ENCODE results near the gene TEX51.

TEX51 gene

GRCh38 chr2:126895336-126895735 is 3.4 kb upstream of the TEX51 start:
- no peak overlapping the region for H3K4me3 ChIP-seq (ENCODE audit: low read depth, low read length)
- no peak for DNase-seq (ENCODE audit: low read depth)
- no peak for TF ChIP-seq CTCF (IDR thresholded peaks at IDR 0.05; ENCODE audit: control insufficient read depth, extremely low read depth, insufficient read depth)

- no peak for TF ChIP-seq CTCF (IDR thresholded peaks at IDR 0.05; ENCODE audit: control insufficient read depth, extremely low read depth, insufficient read depth)
- no peak for DNase-seq (ENCODE audit: low read depth)
- no peak overlapping the region for H3K4me3 ChIP-seq (ENCODE audit: low read depth, low read length)
These were observed 2.2 kb upstream of the TEX51 start for GRCh38 chr2:126896471-126896870.

GRCh38 chr2:126899616-126900185 is 1.0 kb downstream of the TEX51 start:
- TF ChIP-seq CTCF (IDR thresholded peaks at IDR 0.05; ENCODE audit: control insufficient read depth, extremely low read depth, insufficient read depth): no peak
- no peak overlapping the region for H3K4me3 ChIP-seq (ENCODE audit: low read depth, low read length)
- DNase-seq (ENCODE audit: low read depth): no peak

GRCh38 chr2:126900646-126901319 is 2.1 kb downstream of the TEX51 start:
- TF ChIP-seq CTCF (IDR thresholded peaks at IDR 0.05; ENCODE audit: control insufficient read depth, extremely low read depth, insufficient read depth): no peak
- no peak overlapping the region for H3K4me3 ChIP-seq (ENCODE audit: low read depth, low read length)
- DNase-seq (ENCODE audit: low read depth): no peak

- no peak overlapping the region for H3K4me3 ChIP-seq (ENCODE audit: low read depth, low read length)
- no peak for DNase-seq (ENCODE audit: low read depth)
- TF ChIP-seq CTCF (IDR thresholded peaks at IDR 0.05; ENCODE audit: control insufficient read depth, extremely low read depth, insufficient read depth): no peak
These were observed 2.8 kb downstream of the TEX51 start for GRCh38 chr2:126901459-126901858.

GRCh38 chr2:126902152-126902835 is 3.6 kb downstream of the TEX51 start:
- no peak for TF ChIP-seq CTCF (IDR thresholded peaks at IDR 0.05; ENCODE audit: control insufficient read depth, extremely low read depth, insufficient read depth)
- H3K4me3 ChIP-seq (ENCODE audit: low read depth, low read length): no peak overlapping the region
- no peak for DNase-seq (ENCODE audit: low read depth)

All from LNCaP clone FGC (cell line).